ENCODE results near the gene RNASE8. TPM values are rescaled to one million over a fixed set of nuclear protein-coding genes. Genes with fewer than 3 reads are reported as not detected.
"Not testable (repeated sequence)": the region's sequence is repeated elsewhere in the genome, so short reads cannot be mapped to it uniquely, and the experiment has no call there.

The RNASE8 gene
- total and polyA plus RNA-seq, 2 of the 4 experiments (the other 2 are of a cell fraction): not detected

DNA sequence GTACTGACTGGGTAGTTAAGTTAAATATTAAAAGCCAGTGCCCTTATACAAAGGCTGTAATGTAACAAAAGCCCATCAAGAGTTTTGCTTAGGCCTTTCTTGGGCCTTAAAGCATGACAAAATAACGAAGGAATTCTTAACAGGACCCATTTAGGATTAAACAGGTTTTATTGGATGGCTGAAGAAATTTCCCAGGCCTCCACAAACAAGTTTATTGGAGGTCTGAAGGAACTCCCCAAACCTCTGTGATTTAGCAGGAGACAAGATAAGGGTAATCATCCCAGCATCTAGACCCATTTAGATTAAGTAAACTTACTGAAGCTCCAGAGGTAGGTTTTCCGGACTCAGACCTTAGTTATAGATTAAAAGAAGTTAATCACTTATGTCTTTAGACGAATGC lies 47.9 kb upstream of the RNASE8 start:
- H3K4me3 ChIP-seq (ENCODE audit: insufficient read depth, low read depth, low read length); H2BK15ac ChIP-seq (ENCODE audit: low read depth, low read length); H3K9me1 ChIP-seq (ENCODE audit: insufficient read depth, low read length); BruUV-seq (replicated peaks); H3K14ac ChIP-seq (replicated peaks; ENCODE audit: low read depth, low read length); H4K8ac ChIP-seq (ENCODE audit: low read depth in 2 of 2, low read length in 2 of 2); dilution Hi-C loops (cut with HindIII; ENCODE audit: low sequenced_read_pairs, unreplicated experiment); H2AK5ac ChIP-seq (ENCODE audit: low read depth, low read length); H3K9me3 ChIP-seq (ENCODE audit: control insufficient read depth, insufficient read depth, low read length); H4K91ac ChIP-seq (ENCODE audit: insufficient read depth, low read depth, low read length); H2BK20ac ChIP-seq (ENCODE audit: low read depth, low read length); H3K36me3 ChIP-seq (ENCODE audit: control insufficient read depth, insufficient read depth, low read length); H3K4ac ChIP-seq (ENCODE audit: low read depth, low read length); H3K4me2 ChIP-seq (ENCODE audit: low read depth, low read length); H3K56ac ChIP-seq (ENCODE audit: extremely low read depth, insufficient read depth, low read length); H2BK120ac ChIP-seq (ENCODE audit: low read depth, low read length); ATAC-seq (ENCODE audit: low read depth); POLR2A ChIA-PET (ENCODE audit: unreplicated experiment); H4K5ac ChIP-seq (ENCODE audit: low read depth, low read length); DNase-seq; H3K4me1 ChIP-seq (ENCODE audit: control insufficient read depth, insufficient read depth, low read length); H4K20me1 ChIP-seq (ENCODE audit: insufficient read depth, low read length); H3K9ac ChIP-seq (ENCODE audit: low read depth, low read length); H3K18ac ChIP-seq (ENCODE audit: low read depth, low read length); H2AK9ac ChIP-seq (replicated peaks; ENCODE audit: low read depth, low read length, poor library complexity); H2BK5ac ChIP-seq (ENCODE audit: low read depth, low read length, poor library complexity, severe bottlenecking); H3K23ac ChIP-seq (ENCODE audit: low read depth, low read length); in situ Hi-C loops (cut with MboI; ENCODE audit: low sequenced_read_pairs); CTCF ChIA-PET; H3K27ac ChIP-seq (ENCODE audit: insufficient read depth, low read length); intact Hi-C loops (cut with micrococcal nuclease); H3K79me1 ChIP-seq (ENCODE audit: low read depth in 1 of 2, low read length in 2 of 2); H2AFZ ChIP-seq (replicated peaks; ENCODE audit: low read length, poor library complexity): not testable (repeated sequence)
- no CpG with 5 or more reads among the region's 3 CpGs for WGBS, 2 experiments (ENCODE audit: extremely low coverage in 2 of 2, insufficient read length in 1 of 2)
- peaks cover 18% of the 10 kb centered on the region for H3K27me3 ChIP-seq (ENCODE audit: control insufficient read depth, insufficient read depth, low read length)
